ENCODE results near the gene ADAMTSL3. TPM values are rescaled to one million over a fixed set of nuclear protein-coding genes. Genes with fewer than 3 reads are reported as not detected.
"Not testable (repeated sequence)": the region's sequence is repeated elsewhere in the genome, so short reads cannot be mapped to it uniquely, and the experiment has no call there.

Gene ADAMTSL3
- total RNA-seq, 6 experiments from 2014 or later: not detected

GRCh38 chr15:83961311-83961710, 307.4 kb downstream of the ADAMTSL3 start:
- Mint-ChIP-seq H3K4me1 (ENCODE audit: low read depth) (no peaks in the 10 kb centered on the region), H3K4me3 (no peak overlapping the region), H3K9me3 (peaks cover 44% of the 10 kb centered on the region), H3K27me3 (ENCODE audit: insufficient read depth) (no peaks in the 10 kb centered on the region), H3K27ac (no peak overlapping the region), H3K36me3 (ENCODE audit: low read depth) (no peaks in the 10 kb centered on the region)
- DNase-seq: no peak
- TF ChIP-seq CTCF (IDR thresholded peaks at IDR 0.05): no peak

- peaks cover 77% of the 10 kb centered on the region for H3K9me3 Mint-ChIP-seq
- not testable (repeated sequence) for H3K27me3 Mint-ChIP-seq (ENCODE audit: insufficient read depth); H3K36me3 Mint-ChIP-seq (ENCODE audit: low read depth); H3K4me3 Mint-ChIP-seq; H3K27ac Mint-ChIP-seq; DNase-seq; H3K4me1 Mint-ChIP-seq (ENCODE audit: low read depth)
Measured at GRCh38 chr15:83964967-83965366, 311.0 kb downstream of the ADAMTSL3 start.

GRCh38 chr15:83970295-83970890, 316.5 kb downstream of the ADAMTSL3 start:
- Mint-ChIP-seq H3K27ac (no peak overlapping the region), H3K4me1 (ENCODE audit: low read depth) (no peaks in the 10 kb centered on the region), H3K9me3 (peaks cover 66% of the 10 kb centered on the region), H3K36me3 (ENCODE audit: low read depth) (peaks cover 3% of the 10 kb centered on the region; the same call in 1 of the 2 replicates), H3K4me3 (no peak overlapping the region), H3K27me3 (ENCODE audit: insufficient read depth) (no peaks in the 10 kb centered on the region)
- TF ChIP-seq CTCF (IDR thresholded peaks at IDR 0.05): no peak
- no peak for DNase-seq

- Mint-ChIP-seq H3K27ac (no peak overlapping the region), H3K36me3 (ENCODE audit: low read depth) (peaks cover 10% of the 10 kb centered on the region; the same call in 1 of the 2 replicates), H3K4me3 (no peak overlapping the region), H3K4me1 (ENCODE audit: low read depth) (no peaks in the 10 kb centered on the region), H3K9me3 (peaks cover 65% of the 10 kb centered on the region), H3K27me3 (ENCODE audit: insufficient read depth) (no peaks in the 10 kb centered on the region; the same call in 1 of the 2 replicates)
- no peak for TF ChIP-seq CTCF (IDR thresholded peaks at IDR 0.05)
- no peak for DNase-seq
Measured at GRCh38 chr15:83971992-83972391, 318.1 kb downstream of the ADAMTSL3 start.

- TF ChIP-seq CTCF (IDR thresholded peaks at IDR 0.05): no peak
- Mint-ChIP-seq H3K4me3 (no peak overlapping the region), H3K36me3 (ENCODE audit: low read depth) (peaks cover 10% of the 10 kb centered on the region; the same call in 1 of the 2 replicates), H3K27me3 (ENCODE audit: insufficient read depth) (no peaks in the 10 kb centered on the region; the same call in 1 of the 2 replicates), H3K27ac (no peak overlapping the region), H3K9me3 (peaks cover 60% of the 10 kb centered on the region), H3K4me1 (ENCODE audit: low read depth) (no peaks in the 10 kb centered on the region)
- no peak for DNase-seq
Measured at GRCh38 chr15:83973816-83974215, 319.9 kb downstream of the ADAMTSL3 start.

- Mint-ChIP-seq H3K4me3 (no peak overlapping the region), H3K27me3 (ENCODE audit: insufficient read depth) (no peaks in the 10 kb centered on the region; the same call in none of the 2 replicates), H3K9me3 (peaks cover 62% of the 10 kb centered on the region), H3K27ac (no peak overlapping the region), H3K4me1 (ENCODE audit: low read depth) (no peaks in the 10 kb centered on the region), H3K36me3 (ENCODE audit: low read depth) (peaks cover 10% of the 10 kb centered on the region; the same call in 1 of the 2 replicates)
- no peak for TF ChIP-seq CTCF (IDR thresholded peaks at IDR 0.05)
- no peak for DNase-seq
Measured at GRCh38 chr15:83977992-83978391, 324.1 kb downstream of the ADAMTSL3 start.

Data from HFFc6 (cell line).